Measurements from ENCODE around the gene C3orf20. TPM values are rescaled to one million over a fixed set of nuclear protein-coding genes. Genes with fewer than 3 reads are reported as not detected.

Gene C3orf20
- total and polyA plus RNA-seq, 2 of the 4 experiments (the other 2 are of a cell fraction): not detected

DNA sequence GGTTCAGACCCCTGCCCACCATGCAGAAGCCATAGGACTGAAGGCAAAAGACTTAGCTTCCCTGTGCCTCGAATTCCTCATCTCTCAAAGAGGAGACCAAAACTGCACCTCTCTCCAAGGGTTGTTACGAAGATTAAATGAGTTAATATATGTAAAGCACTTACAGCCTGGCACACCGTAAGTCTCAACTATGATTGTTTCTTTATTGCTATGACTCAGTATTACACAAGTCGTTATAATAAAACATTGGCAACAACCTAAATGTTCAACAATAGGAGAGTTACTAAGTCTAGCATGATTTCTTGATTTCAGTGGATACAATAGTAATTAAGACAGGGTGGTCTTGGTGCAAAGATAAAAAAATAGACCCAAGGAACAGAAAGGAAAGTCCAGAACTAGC is 124.2 kb downstream of the C3orf20 start:
- Histone ChIP-seq H2BK5ac (ENCODE audit: low read depth, low read length, poor library complexity, severe bottlenecking) (no peak overlapping the region), H2BK15ac (ENCODE audit: low read depth, low read length) (no peak overlapping the region), H3K4me1 (ENCODE audit: control insufficient read depth, insufficient read depth, low read length) (no peaks in the 10 kb centered on the region), H2BK120ac (ENCODE audit: low read depth, low read length) (no peak overlapping the region), H3K9ac (ENCODE audit: low read depth, low read length) (no peak overlapping the region), H3K27me3 (ENCODE audit: control insufficient read depth, insufficient read depth, low read length) (peaks cover 38% of the 10 kb centered on the region), H3K9me1 (ENCODE audit: insufficient read depth, low read length) (no peaks in the 10 kb centered on the region), H3K36me3 (ENCODE audit: control insufficient read depth, insufficient read depth, low read length) (no peaks in the 10 kb centered on the region), H3K27ac (ENCODE audit: insufficient read depth, low read length) (no peak overlapping the region), H3K23ac (ENCODE audit: low read depth, low read length) (no peak overlapping the region), H3K4ac (ENCODE audit: low read depth, low read length) (no peak overlapping the region), H2AK9ac (replicated peaks; ENCODE audit: low read depth, low read length, poor library complexity) (no peak overlapping the region), H2BK20ac (ENCODE audit: low read depth, low read length) (no peak overlapping the region), H4K20me1 (ENCODE audit: insufficient read depth, low read length) (no peaks in the 10 kb centered on the region), H3K79me1 (ENCODE audit: low read depth in 1 of 2, low read length in 2 of 2) (no peaks in the 10 kb centered on the region), H3K4me3 (ENCODE audit: insufficient read depth, low read depth, low read length) (no peak overlapping the region), H3K4me2 (ENCODE audit: low read depth, low read length) (no peak overlapping the region), H4K8ac (ENCODE audit: low read depth in 2 of 2, low read length in 2 of 2) (no peak overlapping the region), H3K56ac (ENCODE audit: extremely low read depth, insufficient read depth, low read length) (no peak overlapping the region), H4K91ac (ENCODE audit: insufficient read depth, low read depth, low read length) (no peak overlapping the region), H3K14ac (replicated peaks; ENCODE audit: low read depth, low read length) (no peak overlapping the region), H4K5ac (ENCODE audit: low read depth, low read length) (no peak overlapping the region), H2AFZ (replicated peaks; ENCODE audit: low read length, poor library complexity) (no peak overlapping the region), H3K18ac (ENCODE audit: low read depth, low read length) (no peak overlapping the region), H2AK5ac (ENCODE audit: low read depth, low read length) (no peak overlapping the region), H3K9me3 (ENCODE audit: control insufficient read depth, insufficient read depth, low read length) (no peaks in the 10 kb centered on the region)
- no TSS peak for BruUV-seq (replicated peaks)
- CTCF ChIA-PET: no interaction called here
- intact Hi-C loops (cut with micrococcal nuclease) (no loop called here), dilution Hi-C loops (cut with HindIII; ENCODE audit: low sequenced_read_pairs, unreplicated experiment) (no loop called here), in situ Hi-C loops (cut with MboI; ENCODE audit: low sequenced_read_pairs) (no loop called here)
- WGBS, 2 experiments (ENCODE audit: extremely low coverage in 2 of 2, insufficient read length in 1 of 2): no CpG with 5 or more reads among the region's 4 CpGs
- no peak for DNase-seq
- TF ChIP-seq CEBPB (IDR thresholded peaks at IDR 0.05; ENCODE audit: low read depth, low read length): no peak
- TF ChIP-seq RCOR1 (IDR thresholded peaks at IDR 0.05; ENCODE audit: insufficient replicate concordance, low read length): no peak
- TF ChIP-seq, protein P1, sequence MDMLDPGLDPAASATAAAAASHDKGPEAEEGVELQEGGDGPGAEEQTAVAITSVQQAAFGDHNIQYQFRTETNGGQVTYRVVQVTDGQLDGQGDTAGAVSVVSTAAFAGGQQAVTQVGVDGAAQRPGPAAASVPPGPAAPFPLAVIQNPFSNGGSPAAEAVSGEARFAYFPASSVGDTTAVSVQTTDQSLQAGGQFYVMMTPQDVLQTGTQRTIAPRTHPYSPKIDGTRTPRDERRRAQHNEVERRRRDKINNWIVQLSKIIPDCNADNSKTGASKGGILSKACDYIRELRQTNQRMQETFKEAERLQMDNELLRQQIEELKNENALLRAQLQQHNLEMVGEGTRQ (IDR thresholded peaks at IDR 0.05; ENCODE audit: low read depth, low read length): no peak
- TF ChIP-seq SMC3 (IDR thresholded peaks at IDR 0.05; ENCODE audit: low read depth, low read length): no peak
- TF ChIP-seq BHLHE40 (IDR thresholded peaks at IDR 0.05; ENCODE audit: low read depth, low read length): no peak
- TF ChIP-seq CHD1 (IDR thresholded peaks at IDR 0.05; ENCODE audit: low read depth, low read length): no peak
- no peak for TF ChIP-seq FOS (IDR thresholded peaks at IDR 0.05; ENCODE audit: low read depth, low read length)
- no peak for TF ChIP-seq MXI1 (IDR thresholded peaks at IDR 0.05; ENCODE audit: borderline replicate concordance, low read depth, low read length)
- no peak for TF ChIP-seq MAFK (IDR thresholded peaks at IDR 0.05; ENCODE audit: low read depth, low read length)
- TF ChIP-seq, protein P2, sequence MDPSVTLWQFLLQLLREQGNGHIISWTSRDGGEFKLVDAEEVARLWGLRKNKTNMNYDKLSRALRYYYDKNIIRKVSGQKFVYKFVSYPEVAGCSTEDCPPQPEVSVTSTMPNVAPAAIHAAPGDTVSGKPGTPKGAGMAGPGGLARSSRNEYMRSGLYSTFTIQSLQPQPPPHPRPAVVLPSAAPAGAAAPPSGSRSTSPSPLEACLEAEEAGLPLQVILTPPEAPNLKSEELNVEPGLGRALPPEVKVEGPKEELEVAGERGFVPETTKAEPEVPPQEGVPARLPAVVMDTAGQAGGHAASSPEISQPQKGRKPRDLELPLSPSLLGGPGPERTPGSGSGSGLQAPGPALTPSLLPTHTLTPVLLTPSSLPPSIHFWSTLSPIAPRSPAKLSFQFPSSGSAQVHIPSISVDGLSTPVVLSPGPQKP (IDR thresholded peaks at IDR 0.05; ENCODE audit: borderline replicate concordance, low read depth, low read length): no peak
- no peak for TF ChIP-seq POLR2A (IDR thresholded peaks at IDR 0.05; ENCODE audit: low read depth, low read length)
- TF ChIP-seq NFE2L2 (IDR thresholded peaks at IDR 0.05; ENCODE audit: low read depth, low read length): no peak
- TF ChIP-seq, protein P3, sequence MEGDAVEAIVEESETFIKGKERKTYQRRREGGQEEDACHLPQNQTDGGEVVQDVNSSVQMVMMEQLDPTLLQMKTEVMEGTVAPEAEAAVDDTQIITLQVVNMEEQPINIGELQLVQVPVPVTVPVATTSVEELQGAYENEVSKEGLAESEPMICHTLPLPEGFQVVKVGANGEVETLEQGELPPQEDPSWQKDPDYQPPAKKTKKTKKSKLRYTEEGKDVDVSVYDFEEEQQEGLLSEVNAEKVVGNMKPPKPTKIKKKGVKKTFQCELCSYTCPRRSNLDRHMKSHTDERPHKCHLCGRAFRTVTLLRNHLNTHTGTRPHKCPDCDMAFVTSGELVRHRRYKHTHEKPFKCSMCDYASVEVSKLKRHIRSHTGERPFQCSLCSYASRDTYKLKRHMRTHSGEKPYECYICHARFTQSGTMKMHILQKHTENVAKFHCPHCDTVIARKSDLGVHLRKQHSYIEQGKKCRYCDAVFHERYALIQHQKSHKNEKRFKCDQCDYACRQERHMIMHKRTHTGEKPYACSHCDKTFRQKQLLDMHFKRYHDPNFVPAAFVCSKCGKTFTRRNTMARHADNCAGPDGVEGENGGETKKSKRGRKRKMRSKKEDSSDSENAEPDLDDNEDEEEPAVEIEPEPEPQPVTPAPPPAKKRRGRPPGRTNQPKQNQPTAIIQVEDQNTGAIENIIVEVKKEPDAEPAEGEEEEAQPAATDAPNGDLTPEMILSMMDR (conservative IDR thresholded peaks at IDR 0.05; ENCODE audit: low read depth, low read length): no peak
- TF ChIP-seq MAZ (IDR thresholded peaks at IDR 0.05; ENCODE audit: borderline replicate concordance, low read depth, low read length): no peak
- no peak for TF ChIP-seq RFX5 (IDR thresholded peaks at IDR 0.05; ENCODE audit: low read depth, low read length)
- TF ChIP-seq RAD21 (IDR thresholded peaks at IDR 0.05; ENCODE audit: low read length): no peak
- ATAC-seq (ENCODE audit: low read depth): no peak
- POLR2A ChIA-PET (ENCODE audit: unreplicated experiment): no interaction called here
